ENCODE results near the gene ARHGEF12.
"Not testable (repeated sequence)": the region's sequence is repeated elsewhere in the genome, so short reads cannot be mapped to it uniquely, and the experiment has no call there.

ARHGEF12 gene

GRCh38 chr11:120501440-120501839, 165.2 kb downstream of the ARHGEF12 start:
- Histone ChIP-seq H3K36me3 (no peaks in the 10 kb centered on the region), H3K9me3 (replicated peaks in 1 of 11) (no peaks in the 10 kb centered on the region), H3K27me3 (no peaks in the 10 kb centered on the region), H4K20me1 (no peaks in the 10 kb centered on the region; a peak in 1 of 22 replicates), H3K4me3 (no peak overlapping the region), H3K27ac (no peak overlapping the region), H3K4me1 (no peaks in the 10 kb centered on the region), H3K4me2 (no peak overlapping the region), H3K9ac (no peak overlapping the region)
- no peak for TF ChIP-seq Cebpa-rat (IDR thresholded peaks at IDR 0.05)

- no peak for TF ChIP-seq Cebpa-rat (IDR thresholded peaks at IDR 0.05)
- H3K36me3 ChIP-seq = no peaks in the 10 kb centered on the region
- no peak overlapping the region for H3K27ac ChIP-seq
- H3K4me2 ChIP-seq = no peak overlapping the region
- H3K9ac ChIP-seq = no peak overlapping the region
- no peak overlapping the region for H3K4me3 ChIP-seq
- H4K20me1 ChIP-seq = no peaks in the 10 kb centered on the region
- no peaks in the 10 kb centered on the region for H3K9me3 ChIP-seq (replicated peaks in 1 of 11)
- H3K27me3 ChIP-seq = no peaks in the 10 kb centered on the region
- H3K4me1 ChIP-seq = no peaks in the 10 kb centered on the region
Measured at GRCh38 chr11:120501976-120502755, 166.0 kb downstream of the ARHGEF12 start.

DNA sequence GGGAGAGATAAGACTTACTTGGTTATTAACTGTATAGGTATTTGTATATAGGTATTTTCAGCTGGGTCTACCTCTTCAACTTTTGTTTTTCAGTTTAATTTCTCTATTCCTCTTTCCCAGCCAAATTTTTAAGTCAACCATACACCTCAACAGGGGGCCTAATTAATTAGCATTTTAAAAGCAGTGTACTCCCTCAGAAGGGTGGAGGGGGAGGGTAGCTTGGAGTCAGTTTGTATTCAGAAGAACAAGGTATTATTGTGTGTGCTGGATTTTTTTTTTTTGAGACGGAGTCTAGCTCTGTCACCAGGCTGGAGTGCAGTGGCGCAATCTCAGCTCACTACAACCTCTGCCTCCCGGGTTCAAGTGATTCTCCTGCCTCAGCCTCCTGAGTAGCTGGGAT, 167.3 kb downstream of the ARHGEF12 start:
- not testable (repeated sequence) for H3K36me3 ChIP-seq; H3K27ac ChIP-seq; H3K9me3 ChIP-seq (replicated peaks in 1 of 11); H3K4me1 ChIP-seq; H3K27me3 ChIP-seq; H3K4me2 ChIP-seq; H4K20me1 ChIP-seq; H3K9ac ChIP-seq; H3K4me3 ChIP-seq

DNA sequence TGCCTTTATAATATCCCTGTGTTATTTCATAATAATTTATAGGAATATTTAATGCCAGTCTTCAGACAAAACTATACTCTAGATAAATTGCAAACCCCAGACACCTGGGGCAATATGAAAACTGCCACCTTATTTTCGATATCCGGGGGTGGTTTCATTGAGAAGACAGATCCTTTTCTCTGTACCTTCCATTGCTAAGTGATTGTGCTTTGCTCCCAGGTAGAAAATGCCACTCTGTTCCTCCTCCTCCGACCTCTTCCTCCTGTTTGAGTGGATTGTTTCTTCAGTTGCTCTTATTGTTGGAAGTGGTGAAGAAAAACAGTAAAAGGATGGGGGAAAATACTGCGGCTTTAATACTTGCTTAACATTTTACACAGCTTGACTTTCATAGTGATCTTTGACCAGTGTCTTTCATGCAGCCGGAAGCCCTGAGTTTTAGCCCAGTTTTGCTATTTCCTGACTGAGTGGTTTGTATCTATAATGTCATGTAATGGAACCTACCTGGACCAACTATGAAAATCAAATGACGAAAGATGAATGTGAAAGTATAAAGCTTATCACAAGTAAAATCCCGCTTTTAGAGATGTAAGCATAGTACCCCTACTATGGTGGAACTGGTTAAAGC, 169.7 kb downstream of the ARHGEF12 start:
- H3K27ac ChIP-seq = no peak overlapping the region

GRCh38 chr11:120509346-120510053, 173.3 kb downstream of the ARHGEF12 start:
- no peaks in the 10 kb centered on the region for H3K9me3 ChIP-seq (replicated peaks in 1 of 11)
- no peak overlapping the region for H3K9ac ChIP-seq
- H3K4me2 ChIP-seq = no peak overlapping the region
- no peak for TF ChIP-seq Cebpa-rat (IDR thresholded peaks at IDR 0.05)
- H3K36me3 ChIP-seq = no peaks in the 10 kb centered on the region
- H3K27ac ChIP-seq = no peak overlapping the region
- H3K4me1 ChIP-seq = no peaks in the 10 kb centered on the region
- H3K4me3 ChIP-seq = no peak overlapping the region
- peaks cover 30 to 42% (median 34%) of the 10 kb centered on the region in 11 experiments for H3K27me3 ChIP-seq
- H4K20me1 ChIP-seq = peaks cover 0 to 19% (median 0%) of the 10 kb centered on the region in 11 experiments; a peak in 6 of 22 replicates

More for the DNA sequence above, 169.7 kb downstream of the ARHGEF12 start:
- Histone ChIP-seq H3K27me3 (peaks cover 0 to 7% (median 0%) of the 10 kb centered on the region in 11 experiments; a peak in 1 of 22 replicates), H3K9ac (no peak overlapping the region), H3K4me3 (no peak overlapping the region), H3K4me1 (no peaks in the 10 kb centered on the region), H4K20me1 (no peaks in the 10 kb centered on the region; a peak in 1 of 22 replicates), H3K4me2 (no peak overlapping the region), H3K36me3 (no peaks in the 10 kb centered on the region), H3K9me3 (replicated peaks in 1 of 11) (no peaks in the 10 kb centered on the region)
- TF ChIP-seq Cebpa-rat (IDR thresholded peaks at IDR 0.05) = no peak

- Histone ChIP-seq H3K27ac (no peak overlapping the region), H4K20me1 (peaks cover 0 to 30% (median 0%) of the 10 kb centered on the region in 11 experiments; a peak in 7 of 22 replicates), H3K4me1 (no peaks in the 10 kb centered on the region), H3K36me3 (no peaks in the 10 kb centered on the region), H3K4me3 (peak overlapping the region in 2 of 10 experiments; percentile 54 to 55; a peak in 5 of 20 replicates), H3K9ac (no peak overlapping the region; a peak in 1 of 22 replicates), H3K9me3 (replicated peaks in 1 of 11) (no peaks in the 10 kb centered on the region), H3K4me2 (peak overlapping the region in 5 of 11 experiments; percentile 66 to 79 (median 72); a peak in 7 of 22 replicates), H3K27me3 (peaks cover 30 to 43% (median 36%) of the 10 kb centered on the region in 11 experiments)
- TF ChIP-seq Cebpa-rat (IDR thresholded peaks at IDR 0.05) = no peak
Measured at GRCh38 chr11:120510406-120511115, 174.3 kb downstream of the ARHGEF12 start.

DNA sequence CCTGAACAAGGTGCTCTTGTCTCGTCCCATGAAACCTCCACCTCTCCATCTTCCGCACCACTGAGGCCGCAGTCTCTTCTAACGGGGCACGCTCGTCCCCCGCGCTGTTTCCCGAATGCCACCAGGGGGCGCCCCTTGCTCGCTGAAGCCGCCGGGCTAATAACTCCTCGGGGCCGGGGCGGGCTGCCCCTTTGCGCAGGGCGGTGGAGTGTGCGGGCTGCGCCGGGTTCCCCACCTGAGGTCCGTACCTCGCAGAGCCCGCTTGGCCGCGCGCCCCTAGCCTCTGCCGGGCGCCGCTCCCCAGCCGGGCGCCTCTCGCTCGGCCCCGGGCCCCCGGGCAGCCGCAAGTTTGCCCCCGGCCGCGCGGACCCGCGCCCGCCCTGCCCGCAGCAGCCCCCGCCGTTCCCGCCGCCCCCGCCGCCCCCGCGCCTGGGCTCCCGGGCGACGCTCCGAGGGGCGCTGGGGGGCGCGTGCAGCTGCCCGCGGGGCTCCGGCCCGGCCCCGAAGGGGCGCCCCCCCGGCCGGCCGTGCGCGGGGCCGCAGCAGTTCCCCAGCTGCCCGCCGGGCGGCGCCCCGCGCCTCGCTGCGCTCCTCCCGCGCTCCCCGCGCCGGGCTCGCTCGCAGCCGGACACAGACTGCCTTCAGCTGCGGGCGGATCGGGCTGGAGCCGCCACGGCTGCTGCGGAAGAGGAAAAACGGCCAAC, 175.1 kb downstream of the ARHGEF12 start, which contains the start of gene GRIK4:
TSS of gene GRIK4 (plus strand) at position 633 of the 704 bp plus-strand sequence. CDS start 148,571 bp downstream, outside the sequence.
- H3K9ac ChIP-seq = peak within 1 kb of the TSS in 8 of 11 experiments; percentile 34 to 70 (median 56); a peak in 13 of 22 replicates
- H3K4me1 ChIP-seq = no peaks in the 10 kb centered on the region
- H3K4me2 ChIP-seq = peak within 1 kb of the TSS; percentile 64 to 88 (median 73)
- H3K27me3 ChIP-seq = peaks cover 30 to 43% (median 36%) of the 10 kb centered on the region in 11 experiments
- no peak for TF ChIP-seq Cebpa-rat (IDR thresholded peaks at IDR 0.05)
- no peak within 1 kb of the TSS for H3K27ac ChIP-seq
- peaks cover 0 to 33% (median 0%) of the 10 kb centered on the region in 11 experiments; a peak in 7 of 22 replicates for H4K20me1 ChIP-seq
- H3K36me3 ChIP-seq = no peaks in the 10 kb centered on the region
- H3K4me3 ChIP-seq = peak within 1 kb of the TSS; percentile 48 to 68 (median 58)
- no peaks in the 10 kb centered on the region for H3K9me3 ChIP-seq (replicated peaks in 1 of 11)
